Sigmoid colon (tissue), 3 donors: ENCODE data around the gene IVNS1ABP.

ENCODE experiments used
- POLR2A ChIP-seq, 2 donors: fragments of 450-650 bp; IDR thresholded peaks; one replicate each; pipeline ENCODE4 v1.6.1; 2016; ENCODE audit warnings: antibody characterized with exemption in 2 of 2, mild to moderate bottlenecking in 2 of 2, moderate library complexity in 2 of 2
- TF ChIP-seq, protein P1 (sequence below), 4 experiments: fragments of 450-650 bp in 3 of 4; fragments of 200-600 bp in 1 of 4; IDR thresholded peaks; one replicate each; pipeline ENCODE4 v1.5.1; 2016 to 2019; ENCODE audit warnings: antibody characterized with exemption in 4 of 4, mild to moderate bottlenecking in 3 of 4, moderate library complexity in 2 of 4

DNA sequence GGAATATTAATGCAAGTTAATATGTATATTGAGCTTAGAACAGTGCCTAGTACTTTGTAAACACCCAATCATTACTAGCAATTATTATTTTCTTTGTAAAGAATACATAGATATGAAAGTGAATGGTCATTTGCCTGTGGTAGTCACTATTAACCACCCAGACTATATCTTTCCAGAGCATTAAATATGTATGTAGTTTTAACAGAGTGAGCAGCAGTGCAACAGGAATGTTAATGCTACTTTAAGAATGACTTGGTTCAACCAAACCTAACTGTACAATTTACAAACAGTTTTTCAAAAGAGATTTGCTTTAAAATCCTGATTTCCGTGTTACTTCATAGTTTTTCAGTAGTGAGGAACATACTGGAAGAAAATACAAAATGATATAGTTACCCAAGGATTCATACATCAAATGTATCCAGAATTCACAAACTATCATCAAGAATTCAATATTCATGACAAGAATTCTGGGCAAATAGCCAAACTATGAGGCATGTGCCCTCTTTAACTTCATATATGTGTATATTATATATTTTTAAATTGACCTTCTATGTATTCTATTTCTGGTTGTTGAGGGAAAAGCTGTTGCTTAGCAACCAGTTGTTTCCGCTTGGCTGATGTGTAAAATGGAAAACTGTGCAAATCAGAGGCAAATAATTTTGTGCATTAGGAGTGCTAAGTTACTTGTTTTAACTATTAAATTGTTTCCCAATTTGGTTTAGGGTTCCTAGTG is 34.9 kb upstream of the IVNS1ABP start:
- TF ChIP-seq, protein P1, sequence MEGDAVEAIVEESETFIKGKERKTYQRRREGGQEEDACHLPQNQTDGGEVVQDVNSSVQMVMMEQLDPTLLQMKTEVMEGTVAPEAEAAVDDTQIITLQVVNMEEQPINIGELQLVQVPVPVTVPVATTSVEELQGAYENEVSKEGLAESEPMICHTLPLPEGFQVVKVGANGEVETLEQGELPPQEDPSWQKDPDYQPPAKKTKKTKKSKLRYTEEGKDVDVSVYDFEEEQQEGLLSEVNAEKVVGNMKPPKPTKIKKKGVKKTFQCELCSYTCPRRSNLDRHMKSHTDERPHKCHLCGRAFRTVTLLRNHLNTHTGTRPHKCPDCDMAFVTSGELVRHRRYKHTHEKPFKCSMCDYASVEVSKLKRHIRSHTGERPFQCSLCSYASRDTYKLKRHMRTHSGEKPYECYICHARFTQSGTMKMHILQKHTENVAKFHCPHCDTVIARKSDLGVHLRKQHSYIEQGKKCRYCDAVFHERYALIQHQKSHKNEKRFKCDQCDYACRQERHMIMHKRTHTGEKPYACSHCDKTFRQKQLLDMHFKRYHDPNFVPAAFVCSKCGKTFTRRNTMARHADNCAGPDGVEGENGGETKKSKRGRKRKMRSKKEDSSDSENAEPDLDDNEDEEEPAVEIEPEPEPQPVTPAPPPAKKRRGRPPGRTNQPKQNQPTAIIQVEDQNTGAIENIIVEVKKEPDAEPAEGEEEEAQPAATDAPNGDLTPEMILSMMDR (IDR thresholded peaks at IDR 0.05) = no peak
- TF ChIP-seq POLR2A (IDR thresholded peaks at IDR 0.05) = no peak
